GM19240 (cell line): ENCODE results near the gene SPANXB1.
"Not testable (repeated sequence)": the region's sequence is repeated elsewhere in the genome, so short reads cannot be mapped to it uniquely, and the experiment has no call there.

Experiments
- DNase-seq: peaks from one replicate; pipeline ENCODE4 v3.0.0; 2011; ENCODE audit warnings: low spot score; ENCODE audit not compliant: insufficient read length

SPANXB1 gene

GRCh38 chrX:141002568-141002967, at the start of gene SPANXB1:
Gene SPANXB1 (plus strand): TSS chrX:141002594. CDS start chrX:141002694, 100 bp downstream.
- DNase-seq: not testable (repeated sequence)

GRCh38 chrX:140967036-140967435, 35.4 kb upstream of the SPANXB1 start:
- DNase-seq: no peak

GRCh38 chrX:140971099-140971795, 31.1 kb upstream of the SPANXB1 start:
- DNase-seq: no peak

- no peak for DNase-seq
Measured at GRCh38 chrX:140975472-140975871, 26.9 kb upstream of the SPANXB1 start.

GRCh38 chrX:140980271-140980670, 22.1 kb upstream of the SPANXB1 start:
- no peak for DNase-seq

- no peak for DNase-seq
Measured at GRCh38 chrX:140983730-140984129, 18.7 kb upstream of the SPANXB1 start.

GRCh38 chrX:141005243-141005642, 2.8 kb downstream of the SPANXB1 start:
- DNase-seq: not testable (repeated sequence)

- not testable (repeated sequence) for DNase-seq
Measured at GRCh38 chrX:141044246-141044645, 41.9 kb downstream of the SPANXB1 start.

- DNase-seq: not testable (repeated sequence)
Measured at GRCh38 chrX:141049878-141050277, 47.5 kb downstream of the SPANXB1 start.

- not testable (repeated sequence) for DNase-seq
Measured at GRCh38 chrX:141052098-141052497, 49.7 kb downstream of the SPANXB1 start.
